H1 (cell line): ENCODE measurements around the gene ZNF383. TPM values are rescaled to one million over a fixed set of nuclear protein-coding genes. Genes with fewer than 3 reads are reported as not detected.

Experiments used
- CTCF ChIA-PET: fragments of 300-600 bp; sonication (Branson Sonifier 250); formaldehyde crosslinking; loops from one replicate; lab custom pipeline; 2021; ENCODE audit not compliant: partially characterized antibody; lab: Charles Lee
- POLR2A ChIA-PET: fragments of 300-600 bp; sonication (Branson Sonifier 250); formaldehyde crosslinking; loops from one replicate; lab custom pipeline; 2021; ENCODE audit warnings: inconsistent platforms; ENCODE audit not compliant: partially characterized antibody; lab: Charles Lee
- DNase-seq, 2 experiments: peaks; one replicate each; pipeline versions ENCODE4 v3.0.0 to v3.0.0-alpha.2; 2010 to 2022; ENCODE audit warnings: low spot score in 2 of 2, low read depth in 1 of 2, mixed read lengths in 1 of 2
- FAIRE-seq: peaks from 2 replicates; lab custom pipeline; 2011; peaks lifted over from hg19 to GRCh38; lab: Jason Lieb, UNC
- H2AFZ ChIP-seq: 2 replicates; pipeline ENCODE4 v1.8.1; 2012; ENCODE audit warnings: low read length, inconsistent platforms
- H2AK5ac ChIP-seq: 2 replicates; pipeline ENCODE4 v1.6.1; 2013; ENCODE audit warnings: low read depth, low read length
- H2BK120ac ChIP-seq: replicated peaks from 2 replicates; pipeline ENCODE3; 2013; ENCODE audit warnings: low read depth, low read length, inconsistent platforms
- H2BK12ac ChIP-seq: 2 replicates; pipeline ENCODE4 v1.6.1; 2013; ENCODE audit warnings: low read depth, low read length
- H2BK15ac ChIP-seq: 2 replicates; pipeline ENCODE4 v1.6.1; 2013; ENCODE audit warnings: low read length
- H2BK20ac ChIP-seq: 2 replicates; pipeline ENCODE4 v1.6.1; 2013; ENCODE audit warnings: low read length
- H2BK5ac ChIP-seq: 2 replicates; pipeline ENCODE4 v1.6.1; 2013; ENCODE audit warnings: low read depth, low read length
- H3K14ac ChIP-seq: 2 replicates; pipeline ENCODE4 v1.6.1; 2013; ENCODE audit warnings: inconsistent platforms; ENCODE audit not compliant: insufficient read length
- H3K18ac ChIP-seq: 2 replicates; pipeline ENCODE4 v1.6.1; 2013; ENCODE audit warnings: low read length; ENCODE audit errors: extremely low read depth
- H3K23ac ChIP-seq: 2 replicates; pipeline ENCODE4 v1.6.1; 2013; ENCODE audit warnings: inconsistent platforms; ENCODE audit not compliant: insufficient read length
- H3K23me2 ChIP-seq: 2 replicates; pipeline ENCODE4 v1.6.1; 2013; ENCODE audit warnings: low read depth, low read length
- H3K27ac ChIP-seq: 2 replicates; pipeline ENCODE4 v1.6.1; 2011; ENCODE audit warnings: low read depth, low read length, inconsistent platforms
- H3K27me3 ChIP-seq, 4 experiments: replicated peaks in 1 of 4; 1 replicate in 1 of 4; 2 replicates in 3 of 4; pipeline versions ENCODE4 v1.6.1 to v1.8.1; 2011 to 2013; ENCODE audit warnings: low read length in 3 of 4, mild to moderate bottlenecking in 3 of 4, inconsistent platforms in 2 of 4, mixed read lengths in 2 of 4, moderate library complexity in 1 of 4; ENCODE audit not compliant: control insufficient read depth in 3 of 4, insufficient read depth in 3 of 4; ENCODE audit errors: extremely low read depth in 1 of 4
- H3K36me3 ChIP-seq, 4 experiments: 2 replicates each; pipeline versions ENCODE4 v1.6.1 to v1.8.1; 2011 to 2013; ENCODE audit warnings: mild to moderate bottlenecking in 4 of 4, low read length in 3 of 4, moderate library complexity in 2 of 4, control low read depth in 1 of 4, inconsistent platforms in 1 of 4; ENCODE audit not compliant: insufficient read depth in 4 of 4, control insufficient read depth in 2 of 4
- H3K4ac ChIP-seq: replicated peaks from 2 replicates; pipeline ENCODE3; 2013; ENCODE audit warnings: low read length, low read depth, mixed read lengths, inconsistent platforms; ENCODE audit not compliant: insufficient read length
- H3K4me1 ChIP-seq, 4 experiments: replicated peaks in 1 of 4; 1 replicate in 1 of 4; 2 replicates in 3 of 4; pipeline versions ENCODE4 v1.6.1 to v1.8.1; 2011 to 2013; ENCODE audit warnings: low read length in 3 of 4, inconsistent platforms in 2 of 4, mixed read lengths in 1 of 4; ENCODE audit not compliant: insufficient read depth in 4 of 4, control insufficient read depth in 3 of 4
- H3K4me2 ChIP-seq, 2 experiments: 2 replicates each; pipeline versions ENCODE4 v1.6.1 to v1.8.1; 2011 to 2013; ENCODE audit warnings: low read depth in 2 of 2, low read length in 2 of 2, control low read depth in 1 of 2, inconsistent platforms in 1 of 2, mild to moderate bottlenecking in 1 of 2; ENCODE audit not compliant: insufficient read depth in 1 of 2
- H3K4me3 ChIP-seq, 4 experiments: fragments of 200-600, 300-600 bp in 1 of 4; sonication (generic), shearing (Covaris generic), sonication (Bioruptor Twin) in 1 of 4; 2 replicates each; pipeline versions ENCODE4 v1.5.1 to v1.8.1; 2011 to 2016; ENCODE audit warnings: low read length in 4 of 4, low read depth in 3 of 4, control low read depth in 2 of 4, inconsistent platforms in 2 of 4, mild to moderate bottlenecking in 2 of 4, mixed read lengths in 1 of 4, moderate library complexity in 1 of 4; ENCODE audit not compliant: insufficient read depth in 2 of 4; ENCODE audit errors: extremely low read depth in 1 of 4
- H3K56ac ChIP-seq: replicated peaks from 2 replicates; pipeline ENCODE3; 2013; ENCODE audit warnings: low read depth, mild to moderate bottlenecking, mixed read lengths, low read length, inconsistent platforms; ENCODE audit not compliant: insufficient read length
- H3K79me1 ChIP-seq: 2 replicates; pipeline ENCODE4 v1.6.1; 2013; ENCODE audit warnings: low read depth, low read length, control low read depth
- H3K79me2 ChIP-seq, 2 experiments: 2 replicates each; pipeline versions ENCODE4 v1.6.1 to v1.8.1; 2012 to 2013; ENCODE audit warnings: low read length in 2 of 2, mild to moderate bottlenecking in 2 of 2, inconsistent platforms in 1 of 2; ENCODE audit not compliant: insufficient read depth in 2 of 2, control insufficient read depth in 1 of 2
- H3K9ac ChIP-seq, 4 experiments: replicated peaks in 1 of 4; 1 replicate in 1 of 4; 2 replicates in 3 of 4; pipeline versions ENCODE4 v1.6.1 to v1.8.1; 2011 to 2013; ENCODE audit warnings: low read depth in 3 of 4, low read length in 3 of 4, control low read depth in 2 of 4, mild to moderate bottlenecking in 2 of 4, moderate library complexity in 2 of 4, inconsistent platforms in 1 of 4; ENCODE audit errors: extremely low read depth in 1 of 4
- H3K9me3 ChIP-seq, 2 experiments: 2 replicates each; pipeline versions ENCODE4 v1.6.1 to v1.8.1; 2012 to 2013; ENCODE audit warnings: mild to moderate bottlenecking in 2 of 2, moderate library complexity in 2 of 2, control low read depth in 1 of 2, inconsistent platforms in 1 of 2, low read depth in 1 of 2, low read length in 1 of 2, mixed read lengths in 1 of 2; ENCODE audit not compliant: insufficient read depth in 2 of 2
- H4K20me1 ChIP-seq, 2 experiments: replicated peaks in 1 of 2; 2 replicates each; pipeline versions ENCODE3 to v1.8.1; 2011 to 2013; ENCODE audit warnings: inconsistent platforms in 2 of 2, low read length in 2 of 2, mild to moderate bottlenecking in 1 of 2; ENCODE audit not compliant: insufficient read depth in 2 of 2, control insufficient read depth in 1 of 2
- H4K5ac ChIP-seq: 2 replicates; pipeline ENCODE4 v1.6.1; 2013; ENCODE audit warnings: low read length, low read depth, mixed read lengths, inconsistent platforms; ENCODE audit not compliant: insufficient read length
- H4K8ac ChIP-seq: 2 replicates; pipeline ENCODE4 v1.8.0; 2013; ENCODE audit warnings: mild to moderate bottlenecking, moderate library complexity, low read length, inconsistent platforms; ENCODE audit not compliant: insufficient read depth; ENCODE audit errors: extremely low read depth
- H4K91ac ChIP-seq: replicated peaks from 2 replicates; pipeline ENCODE3; 2013; ENCODE audit warnings: low read length, mixed read lengths, inconsistent platforms; ENCODE audit not compliant: insufficient read length
- CBX5 ChIP-seq: fragments of 300-800, 300-1000 bp; sonication (generic); IDR thresholded peaks from 2 replicates; pipeline ENCODE4 v1.7.1; 2016; ENCODE audit warnings: antibody characterized with exemption, low read length, low read depth
- CEBPB ChIP-seq: IDR thresholded peaks from 2 replicates; pipeline ENCODE4 v1.6.1; 2012; ENCODE audit warnings: low read depth, low read length
- CREB1 ChIP-seq: IDR thresholded peaks from 2 replicates; pipeline ENCODE4 v1.6.1; 2012; ENCODE audit warnings: inconsistent platforms
- CTCF ChIP-seq, 3 experiments: IDR thresholded peaks; 1 replicate in 2 of 3; 2 replicates in 1 of 3; pipeline versions ENCODE4 v1.5.1 to v1.6.1; 2011; ENCODE audit warnings: low read length in 3 of 3, mild to moderate bottlenecking in 3 of 3, inconsistent platforms in 2 of 3, low read depth in 1 of 3, moderate library complexity in 1 of 3; ENCODE audit not compliant: insufficient read depth in 1 of 3; ENCODE audit errors: control extremely low read depth in 1 of 3
- EGR1 ChIP-seq: IDR thresholded peaks from 2 replicates; pipeline ENCODE4 v1.6.1; 2011; ENCODE audit warnings: low read depth, low read length, borderline replicate concordance
- EP300 ChIP-seq, 2 experiments: IDR thresholded peaks; 1 replicate in 1 of 2; 2 replicates in 1 of 2; pipeline ENCODE4 v1.6.1; 2011 to 2012; ENCODE audit warnings: low read depth in 2 of 2, low read length in 2 of 2, mild to moderate bottlenecking in 2 of 2, borderline replicate concordance in 1 of 2, inconsistent platforms in 1 of 2, moderate library complexity in 1 of 2
- GTF2F1 ChIP-seq: IDR thresholded peaks from 2 replicates; pipeline ENCODE4 v1.6.1; 2012; ENCODE audit warnings: low read depth, low read length, improper control_type of control experiment, borderline replicate concordance
- MAX ChIP-seq: IDR thresholded peaks from 2 replicates; pipeline ENCODE4 v1.6.1; 2012; ENCODE audit warnings: inconsistent platforms
- NANOG ChIP-seq: IDR thresholded peaks from 2 replicates; pipeline ENCODE4 v1.6.1; 2011; ENCODE audit warnings: low read length, low read depth, mild to moderate bottlenecking, inconsistent platforms; ENCODE audit not compliant: insufficient read depth, poor library complexity, severe bottlenecking
- POLR2A ChIP-seq, 2 experiments: IDR thresholded peaks; 1 replicate in 1 of 2; 2 replicates in 1 of 2; pipeline ENCODE4 v1.6.1; 2011; ENCODE audit warnings: low read depth in 2 of 2, low read length in 2 of 2, mild to moderate bottlenecking in 2 of 2; ENCODE audit errors: control extremely low read depth in 1 of 2
- RBBP5 ChIP-seq: IDR thresholded peaks from 2 replicates; pipeline ENCODE4 v1.7.1; 2012; ENCODE audit warnings: low read depth, mild to moderate bottlenecking, inconsistent platforms, low read length, moderate library complexity, borderline replicate concordance
- RFX5 ChIP-seq: IDR thresholded peaks from 2 replicates; pipeline ENCODE4 v1.6.1; 2011; ENCODE audit warnings: low read depth, low read length, improper control_type of control experiment, borderline replicate concordance
- WGBS, 2 experiments: shearing (Covaris generic) in 1 of 2; methylation state at CpG; one replicate each; pipeline versions ENCODE4 v1.1.6 to v1.1.7; 2013 to 2015; ENCODE audit warnings: low lambda C conversion rate in 2 of 2, mixed read lengths in 2 of 2, inconsistent platforms in 1 of 2, low coverage in 1 of 2, missing lambda C conversion rate in 1 of 2; ENCODE audit not compliant: insufficient replicate concordance in 2 of 2, insufficient coverage in 1 of 2, insufficient read length in 1 of 2; ENCODE audit errors: extremely low coverage in 1 of 2, missing lambda C conversion rate in 1 of 2; 5-methylcytosine and 5-hydroxymethylcytosine counted together
- polyA plus RNA-seq, 7 experiments: library from polyadenylated mRNA; depleted of rRNA in 3 of 7; stranded (reverse) in 5 of 7; unstranded in 2 of 7; fragments of >200 nt in 5 of 7; fragments of 200-250 nt in 2 of 7; gene quantifications; 1 replicate in 5 of 7; 2 replicates in 1 of 7; 4 replicates in 1 of 7; pipeline versions ENCODE4 v1.2.1 to v1.2.3, GENCODE V29; 2011 to 2013; ENCODE audit warnings: missing spikeins in 2 of 7, mixed read lengths in 2 of 7
- total RNA-seq: library from RNA; stranded (reverse); fragmentation: NEBNext Ultra II Directional; extraction: Animal tissue kit (Norgen Biotek cat#: 25700); gene quantifications from 2 replicates; pipeline ENCODE4 v1.2.1, GENCODE V29; 2021

Gene ZNF383
- total and polyA plus RNA-seq, 2 of the 8 experiments (the other 6 are each of a cell fraction or from before 2014, with no cell fraction given): 1.2 to 3.9 TPM

- no peak overlapping the region for H3K18ac ChIP-seq
- no peak overlapping the region for H4K8ac ChIP-seq
- no peaks in the 10 kb centered on the region for H4K20me1 ChIP-seq
- H4K91ac ChIP-seq: no peak overlapping the region
- no peak overlapping the region for H2BK12ac ChIP-seq
- no peak overlapping the region for H2BK15ac ChIP-seq
- FAIRE-seq (no peak), DNase-seq (no peak)
- no peak overlapping the region for H2AK5ac ChIP-seq
- H3K23ac ChIP-seq: no peak overlapping the region
- peaks cover 0 to 1% (median 0%) of the 10 kb centered on the region in 4 experiments; a peak in 1 of 8 replicates for H3K36me3 ChIP-seq
- ChIA-PET POLR2A (interaction anchor here (1.3 kb wide), 1 partner anchor 11 kb away, joined by 3 read pairs; no protein-coding TSS in a partner anchor), CTCF (no interaction called here)
- H2BK5ac ChIP-seq: no peak overlapping the region
- H3K4me3 ChIP-seq: no peak overlapping the region
- H3K56ac ChIP-seq: no peak overlapping the region
- H3K9me3 ChIP-seq: no peaks in the 10 kb centered on the region
- WGBS, 2 experiments: 91% methylated on average over 3 of the region's 3 CpGs; no CpG with 5 or more reads in 1 of the 2 experiments
- H3K27ac ChIP-seq: no peak overlapping the region
- H3K23me2 ChIP-seq: peaks cover 10% of the 10 kb centered on the region
- H3K9ac ChIP-seq: no peak overlapping the region
- no peak overlapping the region for H3K4ac ChIP-seq
- no peak overlapping the region for H2BK120ac ChIP-seq
- no peak overlapping the region for H2BK20ac ChIP-seq
- peaks cover 6 to 9% of the 10 kb centered on the region in 2 experiments for H3K79me2 ChIP-seq
- no peak overlapping the region for H4K5ac ChIP-seq
- H3K14ac ChIP-seq: no peak overlapping the region
- no peak overlapping the region for H3K4me2 ChIP-seq
- H3K27me3 ChIP-seq: no peaks in the 10 kb centered on the region
- no peaks in the 10 kb centered on the region for H3K4me1 ChIP-seq
- H2AFZ ChIP-seq: no peak overlapping the region
- 0 out of 2 replicates have a peak, but pooled peaks cover 6% of the 10 kb centered on the region for H3K79me1 ChIP-seq
- TF ChIP-seq EGR1 (no peak), EP300 (IDR thresholded peaks at IDR 0.05; ENCODE audit: borderline replicate concordance in 1 of 2, low read depth in 2 of 2, low read length in 2 of 2) (no peak), CBX5 (no peak), CEBPB (no peak), GTF2F1 (no peak), RFX5 (no peak), CTCF (IDR thresholded peaks at IDR 0.05; ENCODE audit: control extremely low read depth in 1 of 3, insufficient read depth in 1 of 3, low read depth in 1 of 3, low read length in 3 of 3) (no peak), MAX (no peak), RBBP5 (no peak), POLR2A (IDR thresholded peaks at IDR 0.05; ENCODE audit: control extremely low read depth in 1 of 2, low read depth in 2 of 2, low read length in 2 of 2) (no peak), NANOG (no peak), CREB1 (no peak)
These were observed 2.4 kb downstream of the ZNF383 start for GRCh38 chr19:37220383-37220782.
